ENCODE data around the gene FTO. TPM values are rescaled to one million over a fixed set of nuclear protein-coding genes. Genes with fewer than 3 reads are reported as not detected.

FTO gene
- polyA plus RNA-seq, 3 donors: 16.8 to 51.0 (median 37.7) TPM

GRCh38 chr16:53773150-53773846 lies 69.3 kb downstream of the FTO start:
- Mint-ChIP-seq H3K4me1 (peaks cover 31% of the 10 kb centered on the region), H3K36me3 (peaks cover 0 to 1% of the 10 kb centered on the region in 2 donors), H3K9me3 (peaks cover 0 to 2% (median 0%) of the 10 kb centered on the region in 7 donors), H3K4me3 (no peak overlapping the region), H3K27me3 (ENCODE audit: low read depth in 3 of 3) (peaks cover 0 to 1% (median 0%) of the 10 kb centered on the region in 3 donors), H3K27ac (no peak overlapping the region)
- Histone ChIP-seq H3K36me3 (replicated peaks in 1 of 2; ENCODE audit: control insufficient read depth in 1 of 2, insufficient read depth in 2 of 2, low read length in 2 of 2) (no peaks in the 10 kb centered on the region), H3K79me2 (ENCODE audit: insufficient read depth, low read length) (peaks cover 13% of the 10 kb centered on the region), H3K27ac (ENCODE audit: low read depth in 1 of 2, low read length in 2 of 2) (no peak overlapping the region), H3K4me1 (ENCODE audit: control insufficient read depth in 1 of 2, insufficient read depth in 2 of 2, low read length in 2 of 2) (peaks cover 44 to 49% of the 10 kb centered on the region in 2 donors), H3K27me3 (ENCODE audit: control insufficient read depth in 2 of 2, insufficient read depth in 2 of 2, low read length in 2 of 2) (no peaks in the 10 kb centered on the region), H3K4me3 (replicated peaks in 1 of 3; ENCODE audit: low read depth in 2 of 3, low read length in 3 of 3) (no peak overlapping the region), H2AFZ (ENCODE audit: insufficient read depth, low read depth, low read length, poor library complexity, severe bottlenecking) (no peak overlapping the region), H3K9ac (ENCODE audit: insufficient read depth, low read length, poor library complexity, severe bottlenecking) (no peak overlapping the region), H3K4me2 (replicated peaks; ENCODE audit: extremely low read depth, low read length, poor library complexity, severe bottlenecking) (no peak overlapping the region), H4K20me1 (ENCODE audit: insufficient read depth, low read length) (no peaks in the 10 kb centered on the region), H3K9me3 (replicated peaks in 1 of 2; ENCODE audit: control insufficient read depth in 1 of 2, insufficient read depth in 1 of 2, low read length in 2 of 2) (no peaks in the 10 kb centered on the region)
- TF ChIP-seq CTCF (IDR thresholded peaks at IDR 0.05): peak; percentile 29
- no CpG with 5 or more reads among the region's 5 CpGs for WGBS (ENCODE audit: insufficient coverage)
- intact Hi-C loops (cut with micrococcal nuclease): no loop called here
- peak; percentile 4 to 33 (median 17) for DNase-seq

GRCh38 chr16:53773881-53774280 lies 69.9 kb downstream of the FTO start:
- intact Hi-C loops (cut with micrococcal nuclease): no loop called here
- Histone ChIP-seq H3K79me2 (ENCODE audit: insufficient read depth, low read length) (peaks cover 13% of the 10 kb centered on the region), H3K9ac (ENCODE audit: insufficient read depth, low read length, poor library complexity, severe bottlenecking) (no peak overlapping the region), H3K4me1 (ENCODE audit: control insufficient read depth in 1 of 2, insufficient read depth in 2 of 2, low read length in 2 of 2) (peaks cover 44 to 49% of the 10 kb centered on the region in 2 donors), H4K20me1 (ENCODE audit: insufficient read depth, low read length) (no peaks in the 10 kb centered on the region), H3K36me3 (replicated peaks in 1 of 2; ENCODE audit: control insufficient read depth in 1 of 2, insufficient read depth in 2 of 2, low read length in 2 of 2) (no peaks in the 10 kb centered on the region), H3K9me3 (replicated peaks in 1 of 2; ENCODE audit: control insufficient read depth in 1 of 2, insufficient read depth in 1 of 2, low read length in 2 of 2) (no peaks in the 10 kb centered on the region), H3K27me3 (ENCODE audit: control insufficient read depth in 2 of 2, insufficient read depth in 2 of 2, low read length in 2 of 2) (no peaks in the 10 kb centered on the region), H2AFZ (ENCODE audit: insufficient read depth, low read depth, low read length, poor library complexity, severe bottlenecking) (no peak overlapping the region), H3K4me3 (replicated peaks in 1 of 3; ENCODE audit: low read depth in 2 of 3, low read length in 3 of 3) (no peak overlapping the region), H3K27ac (ENCODE audit: low read depth in 1 of 2, low read length in 2 of 2) (no peak overlapping the region), H3K4me2 (replicated peaks; ENCODE audit: extremely low read depth, low read length, poor library complexity, severe bottlenecking) (no peak overlapping the region)
- 67% methylated on average over 1 of the region's 8 CpGs for WGBS (ENCODE audit: insufficient coverage)
- no peak for DNase-seq
- Mint-ChIP-seq H3K4me1 (peaks cover 33% of the 10 kb centered on the region), H3K36me3 (peaks cover 0 to 1% of the 10 kb centered on the region in 2 donors), H3K9me3 (peaks cover 0 to 2% (median 0%) of the 10 kb centered on the region in 7 donors), H3K27me3 (ENCODE audit: low read depth in 3 of 3) (peaks cover 0 to 1% (median 0%) of the 10 kb centered on the region in 3 donors), H3K4me3 (no peak overlapping the region), H3K27ac (no peak overlapping the region)
- TF ChIP-seq CTCF (IDR thresholded peaks at IDR 0.05): no peak

Data from CD14-positive monocyte (primary cell).